ENCODE results near the gene CLDN2. TPM values are rescaled to one million over a fixed set of nuclear protein-coding genes. Genes with fewer than 3 reads are reported as not detected.

CLDN2 gene
- total RNA-seq, 1 donor from 2014 or later, result not detected

- no peak for DNase-seq (ENCODE audit: extremely low spot score in 2 of 2)
- Histone ChIP-seq H3K4me1 (no peaks in the 10 kb centered on the region), H3K4me3 (no peak overlapping the region), H3K27me3 (no peaks in the 10 kb centered on the region), H3K36me3 (peaks cover 0 to 5% of the 10 kb centered on the region in 2 donors), H3K9me3 (no peaks in the 10 kb centered on the region), H3K27ac (no peak overlapping the region)
- no peak for TF ChIP-seq POLR2A (IDR thresholded peaks at IDR 0.05)
- no peak for TF ChIP-seq CTCF (IDR thresholded peaks at IDR 0.05)
- no peak for TF ChIP-seq POLR2AphosphoS5 (IDR thresholded peaks at IDR 0.05; ENCODE audit: insufficient read depth in 1 of 2, low read depth in 1 of 2)
- intact Hi-C loops (cut with DNase I), result no loop called here
These were observed 33.8 kb downstream of the CLDN2 start for GRCh38 chrX:106954041-106954440.

GRCh38 chrX:106955004-106955772 is 35.0 kb downstream of the CLDN2 start:
- Histone ChIP-seq H3K4me3 (no peak overlapping the region), H3K27ac (no peak overlapping the region), H3K9me3 (no peaks in the 10 kb centered on the region), H3K36me3 (peaks cover 0 to 11% of the 10 kb centered on the region in 2 donors), H3K27me3 (no peaks in the 10 kb centered on the region), H3K4me1 (no peaks in the 10 kb centered on the region)
- TF ChIP-seq CTCF (IDR thresholded peaks at IDR 0.05) (no peak), POLR2AphosphoS5 (IDR thresholded peaks at IDR 0.05; ENCODE audit: insufficient read depth in 1 of 2, low read depth in 1 of 2) (no peak), POLR2A (IDR thresholded peaks at IDR 0.05) (no peak)
- intact Hi-C loops (cut with DNase I), result no loop called here
- DNase-seq (ENCODE audit: extremely low spot score in 2 of 2), result no peak

- Histone ChIP-seq H3K4me1 (no peaks in the 10 kb centered on the region), H3K4me3 (no peak overlapping the region), H3K27ac (no peak overlapping the region), H3K27me3 (no peaks in the 10 kb centered on the region), H3K9me3 (no peaks in the 10 kb centered on the region), H3K36me3 (peaks cover 0 to 14% of the 10 kb centered on the region in 2 donors)
- TF ChIP-seq POLR2A (IDR thresholded peaks at IDR 0.05) (no peak), CTCF (IDR thresholded peaks at IDR 0.05) (no peak), POLR2AphosphoS5 (IDR thresholded peaks at IDR 0.05; ENCODE audit: insufficient read depth in 1 of 2, low read depth in 1 of 2) (no peak)
- DNase-seq (ENCODE audit: extremely low spot score in 2 of 2), result no peak
- intact Hi-C loops (cut with DNase I), result no loop called here
These were observed 37.7 kb downstream of the CLDN2 start for GRCh38 chrX:106957856-106958255.

GRCh38 chrX:106959901-106960300 is 39.7 kb downstream of the CLDN2 start:
- no peaks in the 10 kb centered on the region for H3K9me3 ChIP-seq
- no peaks in the 10 kb centered on the region for H3K4me1 ChIP-seq
- peaks cover 0 to 14% of the 10 kb centered on the region in 2 donors for H3K36me3 ChIP-seq
- DNase-seq (ENCODE audit: extremely low spot score in 2 of 2), result no peak
- intact Hi-C loops (cut with DNase I), result no loop called here
- no peaks in the 10 kb centered on the region for H3K27me3 ChIP-seq
- H3K27ac ChIP-seq, result no peak overlapping the region
- H3K4me3 ChIP-seq, result no peak overlapping the region
- TF ChIP-seq CTCF (IDR thresholded peaks at IDR 0.05), result no peak
- no peak for TF ChIP-seq POLR2A (IDR thresholded peaks at IDR 0.05)
- no peak for TF ChIP-seq POLR2AphosphoS5 (IDR thresholded peaks at IDR 0.05; ENCODE audit: insufficient read depth in 1 of 2, low read depth in 1 of 2)

- Histone ChIP-seq H3K4me1 (no peaks in the 10 kb centered on the region), H3K36me3 (peaks cover 0 to 10% of the 10 kb centered on the region in 2 donors), H3K4me3 (no peak overlapping the region), H3K9me3 (no peaks in the 10 kb centered on the region), H3K27ac (no peak overlapping the region), H3K27me3 (no peaks in the 10 kb centered on the region)
- intact Hi-C loops (cut with DNase I), result no loop called here
- TF ChIP-seq POLR2AphosphoS5 (IDR thresholded peaks at IDR 0.05; ENCODE audit: insufficient read depth in 1 of 2, low read depth in 1 of 2) (no peak), CTCF (IDR thresholded peaks at IDR 0.05) (no peak), POLR2A (IDR thresholded peaks at IDR 0.05) (no peak)
- no peak for DNase-seq (ENCODE audit: extremely low spot score in 2 of 2)
These were observed 42.9 kb downstream of the CLDN2 start for GRCh38 chrX:106963111-106963510.
